Retina (tissue), 1 donor: Measurements from ENCODE around the gene MGST2.

Source experiments
- DNase-seq: peaks from one replicate; pipeline ENCODE4 v3.0.0-alpha.2; 2016

Gene MGST2

GRCh38 chr4:139712882-139713281, 47.3 kb downstream of the MGST2 start:
- DNase-seq = no peak

- DNase-seq = no peak
Measured at GRCh38 chr4:139715746-139716391, 50.2 kb downstream of the MGST2 start.

DNA sequence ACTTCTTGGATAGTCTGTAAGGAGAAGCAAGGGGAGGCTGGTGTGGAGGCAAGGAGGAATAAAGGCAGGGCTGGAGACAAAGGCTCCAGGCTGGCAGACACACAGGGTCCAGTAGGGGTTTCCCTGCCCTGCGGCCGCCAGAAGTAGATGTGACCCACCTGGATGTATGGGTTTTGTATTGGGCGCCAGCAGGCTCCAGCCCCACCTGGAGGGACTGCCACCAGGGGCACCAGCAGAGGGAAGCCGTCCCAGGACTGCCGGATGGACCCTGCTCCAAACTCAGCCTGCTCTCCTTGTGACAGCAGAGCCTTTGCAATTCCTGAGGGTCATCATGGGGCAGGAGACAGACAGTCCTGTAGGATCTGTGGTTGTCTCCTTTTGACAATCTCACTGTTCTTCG, 52.7 kb downstream of the MGST2 start:
- DNase-seq = no peak

GRCh38 chr4:139718833-139719232, 53.2 kb downstream of the MGST2 start:
- no peak for DNase-seq

DNA sequence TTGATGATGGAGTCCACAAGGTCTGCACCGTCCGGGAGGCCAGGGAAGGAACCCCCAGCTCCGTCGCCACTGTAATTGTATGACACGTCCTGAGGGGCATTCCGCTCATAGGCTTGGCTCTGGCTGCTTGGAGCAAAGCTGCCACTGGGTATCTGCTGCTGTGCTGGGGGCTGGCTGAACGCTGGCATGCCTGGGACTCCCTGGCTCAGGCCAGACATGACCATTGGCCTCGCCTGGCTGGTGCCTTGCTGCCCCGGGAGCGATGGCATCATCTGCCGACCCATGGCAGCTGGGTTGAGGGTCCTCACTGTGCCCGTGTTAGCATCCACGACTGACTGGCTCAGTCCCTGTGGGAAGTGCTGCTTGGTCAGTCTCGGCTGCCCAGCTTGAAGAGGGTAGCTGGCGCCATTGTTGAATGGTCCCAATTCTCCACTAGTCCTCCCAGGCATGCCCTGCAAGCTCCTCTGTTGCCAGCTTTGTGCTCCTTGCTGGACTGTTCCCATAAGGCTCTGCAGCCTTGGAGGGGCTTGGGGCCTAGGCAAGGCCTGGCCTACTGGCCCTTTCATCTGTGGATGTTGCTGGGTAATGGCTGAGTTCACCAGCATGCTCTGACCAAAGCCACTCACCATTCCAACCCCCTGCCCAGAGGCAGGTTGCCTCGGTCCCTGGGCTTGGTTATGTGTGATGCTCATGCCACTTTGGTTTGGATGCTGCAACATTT, 53.9 kb downstream of the MGST2 start:
- DNase-seq = no peak

DNA sequence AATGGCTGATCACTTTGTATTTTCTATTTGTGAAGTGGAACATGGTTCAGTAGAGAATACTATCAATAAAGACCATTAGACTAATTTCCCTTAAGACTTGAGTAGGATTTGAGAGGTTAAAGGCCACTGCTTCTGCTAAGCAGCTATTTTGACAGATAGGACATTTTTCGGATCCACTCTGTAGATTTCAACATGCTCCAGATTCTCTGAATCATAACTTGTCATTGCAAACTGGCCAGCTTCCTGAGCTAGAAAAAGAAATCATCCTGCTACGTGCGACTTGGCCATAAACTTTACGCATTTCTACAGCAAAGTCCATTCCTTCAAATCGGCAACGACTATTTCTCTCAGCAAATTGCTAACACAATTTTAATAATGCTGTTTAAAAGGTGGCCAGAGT, 55.2 kb downstream of the MGST2 start:
- no peak for DNase-seq

GRCh38 chr4:139721789-139722188, 56.2 kb downstream of the MGST2 start:
- DNase-seq = no peak

GRCh38 chr4:139725236-139725635, 59.6 kb downstream of the MGST2 start:
- no peak for DNase-seq

- DNase-seq = no peak
Measured at GRCh38 chr4:139726615-139727014, 61.0 kb downstream of the MGST2 start.

DNA sequence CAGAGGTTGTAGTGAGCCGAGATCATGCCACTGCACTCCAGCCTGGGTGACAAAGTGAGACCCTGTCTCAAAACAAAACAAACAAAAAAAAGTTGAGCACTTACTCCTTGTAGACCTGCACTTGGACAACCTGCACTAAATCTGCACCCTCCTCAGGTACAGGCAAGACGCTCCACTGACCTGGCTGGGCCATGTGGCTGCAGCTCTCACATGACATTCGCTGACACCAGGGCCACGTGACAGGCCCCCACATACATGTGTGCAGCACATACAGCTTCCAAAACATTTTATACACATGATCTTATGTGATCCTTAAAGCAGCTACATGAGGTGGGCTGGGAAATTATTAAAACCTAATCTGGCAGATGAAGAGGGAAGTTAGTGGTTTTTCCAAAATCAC, 62.5 kb downstream of the MGST2 start:
- DNase-seq = no peak

DNA sequence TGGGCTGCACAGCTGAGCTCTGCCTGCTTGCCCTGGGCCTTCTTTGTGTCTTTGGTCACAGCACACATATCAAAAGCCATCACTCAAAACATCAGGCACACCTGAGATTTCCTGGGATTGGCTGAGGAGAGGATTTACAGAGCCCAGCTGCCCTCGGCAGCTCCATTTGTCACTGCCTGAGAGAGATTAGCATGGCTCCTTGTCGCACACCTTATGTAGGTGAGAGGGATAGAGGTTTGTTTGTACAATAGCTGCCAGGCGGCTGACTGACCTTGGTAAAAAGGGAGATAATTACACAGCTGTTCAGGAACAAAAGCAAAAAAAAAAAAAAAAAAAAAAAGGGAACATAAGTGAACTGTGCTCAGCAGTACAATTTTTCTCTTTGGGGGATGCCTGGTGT, 63.2 kb downstream of the MGST2 start:
- no peak for DNase-seq

GRCh38 chr4:139732991-139733570, 67.5 kb downstream of the MGST2 start:
- no peak for DNase-seq

GRCh38 chr4:139734201-139734874, 68.7 kb downstream of the MGST2 start:
- DNase-seq = no peak

- peak; percentile 94 for DNase-seq
Measured at GRCh38 chr4:139734875-139735380, 69.3 kb downstream of the MGST2 start.

DNA sequence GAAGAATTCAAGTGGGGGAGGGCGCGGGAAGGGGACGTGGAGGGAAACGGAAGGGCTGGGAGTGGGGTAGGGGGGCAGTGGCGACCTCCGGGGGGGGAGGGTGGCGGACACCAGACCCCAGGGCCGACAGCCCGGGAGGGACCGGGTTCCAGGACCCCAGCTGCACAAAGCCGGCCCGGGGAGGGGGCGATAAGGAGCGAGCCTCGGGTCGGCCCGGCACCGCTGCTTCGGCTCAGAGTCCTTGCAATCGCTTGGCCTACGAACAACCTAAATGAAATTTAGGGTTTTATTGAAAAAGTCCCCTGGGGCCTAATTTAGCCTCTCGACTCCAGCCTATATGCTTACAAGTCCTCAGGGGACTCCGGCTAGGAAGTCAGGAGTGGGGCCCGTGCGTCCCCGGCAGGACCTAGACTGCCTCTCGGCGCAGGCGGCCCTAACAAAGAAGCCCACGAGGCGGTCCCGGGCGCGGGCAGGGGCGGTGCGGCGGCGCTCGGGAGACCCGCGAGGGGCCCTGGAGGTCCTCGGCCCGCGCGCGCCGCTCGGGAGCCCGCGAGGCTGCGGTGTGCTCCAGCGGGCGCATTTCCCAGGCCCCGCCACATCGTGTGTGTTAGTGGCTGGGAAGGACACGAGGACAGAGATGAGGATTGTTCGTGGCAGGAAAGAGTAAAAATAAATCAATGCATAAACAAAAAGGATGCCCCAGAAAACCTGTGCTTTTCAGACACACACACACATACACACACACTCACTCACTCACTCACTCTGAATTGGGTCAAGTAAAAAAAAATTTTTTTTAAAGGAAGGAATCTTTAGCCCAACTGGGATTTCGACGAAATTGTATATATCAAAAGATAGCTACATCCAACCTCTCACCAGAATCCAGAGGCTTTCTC, 70.0 kb downstream of the MGST2 start:
- DNase-seq = peak; percentile 86

DNA sequence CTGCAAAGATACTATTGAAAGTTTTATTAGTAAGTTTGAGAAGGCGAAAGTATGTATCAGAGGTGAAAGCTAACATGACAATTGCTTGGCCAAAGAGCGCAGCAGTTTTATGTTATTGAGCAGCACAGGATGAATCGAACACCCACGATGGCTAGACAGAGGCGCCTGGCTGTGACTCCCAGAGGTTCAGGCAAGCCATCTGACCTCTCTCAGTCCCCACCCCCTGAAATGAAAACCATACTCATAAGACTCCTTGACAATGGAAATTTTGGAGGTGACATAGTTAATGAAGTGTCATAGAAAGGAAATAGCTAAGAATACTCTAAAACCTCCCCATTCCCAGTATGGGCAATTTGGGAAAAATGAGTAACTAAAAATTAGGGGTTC, 70.6 kb downstream of the MGST2 start:
- no peak for DNase-seq

- DNase-seq = peak; percentile 37
Measured at GRCh38 chr4:139736661-139737060, 71.0 kb downstream of the MGST2 start.

GRCh38 chr4:139738846-139739613, 73.4 kb downstream of the MGST2 start:
- no peak for DNase-seq

DNA sequence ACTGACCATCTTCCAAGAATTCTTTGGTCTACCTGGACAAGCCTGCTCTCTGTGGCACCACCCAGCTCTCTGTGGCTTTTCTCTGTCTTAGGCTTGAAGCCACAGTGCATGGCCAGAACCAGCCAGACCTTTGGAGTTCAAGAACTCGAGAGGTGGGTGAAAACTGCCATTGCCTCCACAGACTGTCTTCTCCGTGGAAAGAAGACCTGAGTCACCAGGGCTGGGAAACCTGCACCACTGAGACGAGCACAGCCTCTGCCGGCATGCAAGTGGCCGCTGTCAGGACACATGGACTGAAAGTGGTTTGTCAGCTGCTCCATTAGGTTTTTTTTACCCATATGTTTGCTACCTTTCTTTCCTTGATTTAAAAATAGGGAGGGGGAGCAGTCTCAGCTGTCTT, 74.5 kb downstream of the MGST2 start:
- no peak for DNase-seq

GRCh38 chr4:139740531-139741041, 75.0 kb downstream of the MGST2 start:
- no peak for DNase-seq

- no peak for DNase-seq
Measured at GRCh38 chr4:139743027-139743426, 77.4 kb downstream of the MGST2 start.

- DNase-seq = no peak
Measured at GRCh38 chr4:139744232-139744631, 78.6 kb downstream of the MGST2 start.
